GM12878 (cell line): ENCODE data around the gene HOMER2. TPM values are rescaled to one million over a fixed set of nuclear protein-coding genes. Genes with fewer than 3 reads are reported as not detected.

Experiments
- ATAC-seq: fragments of 200-7000 bp; cut with Tn5 transposase; 3 replicates; pipeline ENCODE4 v1.9.1; 2020; ENCODE audit warnings: mild to moderate bottlenecking, moderate library complexity
- BruUV-seq: library from RNA; stranded (reverse); fragments of 400-500 nt; replicated peaks from 2 replicates; lab custom pipeline; 2021; lab: Mats Ljungman, UMichigan
- CTCF ChIA-PET: fragments of 300-600 bp; sonication (Branson Sonifier 250); formaldehyde crosslinking; extraction: SDS; loops from one replicate; lab custom pipeline; 2021; ENCODE audit warnings: inconsistent platforms; lab: Yijun Ruan, JAX
- POLR2A ChIA-PET: fragments of 350-600 bp; formaldehyde crosslinking; extraction: SDS; loops from one replicate; lab custom pipeline; 2021; ENCODE audit warnings: inconsistent platforms; lab: Charles Lee
- RAD21 ChIA-PET: fragments of 300-600 bp; sonication (Branson Sonifier 250); formaldehyde crosslinking; loops from one replicate; lab custom pipeline; 2023; ENCODE audit warnings: antibody characterized with exemption; ENCODE audit not compliant: unreplicated experiment; lab: Charles Lee
- SMC1A ChIA-PET: fragments of 300-600 bp; sonication (Branson Sonifier 250); formaldehyde crosslinking; loops from one replicate; lab custom pipeline; 2023; ENCODE audit not compliant: unreplicated experiment, uncharacterized antibody; lab: Charles Lee
- DNase-seq: peaks from one replicate; pipeline ENCODE4 v3.0.0-alpha.2; 2011; ENCODE audit warnings: low read depth, low spot score
- FAIRE-seq: peaks from 3 replicates; lab custom pipeline; 2011; peaks lifted over from hg19 to GRCh38; lab: Jason Lieb, UNC
- H2AFZ ChIP-seq: 2 replicates; pipeline ENCODE4 v1.6.0; 2011; ENCODE audit warnings: low read depth, low read length, control low read depth; ENCODE audit not compliant: control insufficient read depth
- H3K27ac ChIP-seq: 2 replicates; pipeline ENCODE4 v1.5.1; 2011; ENCODE audit warnings: control low read depth; ENCODE audit not compliant: control insufficient read depth, insufficient read depth
- H3K27me3 ChIP-seq, 2 experiments: replicated peaks in 1 of 2; 2 replicates each; pipeline versions ENCODE4 v1.6.0 to v1.6.1; 2011; ENCODE audit warnings: low read length in 1 of 2; ENCODE audit not compliant: control insufficient read depth in 2 of 2, insufficient read depth in 2 of 2
- H3K36me3 ChIP-seq, 2 experiments: 2 replicates each; pipeline ENCODE4 v1.5.1; 2011; ENCODE audit warnings: low read length in 1 of 2; ENCODE audit not compliant: control insufficient read depth in 2 of 2, insufficient read depth in 2 of 2
- H3K4me1 ChIP-seq: 2 replicates; pipeline ENCODE4 v1.6.1; 2011; ENCODE audit warnings: mild to moderate bottlenecking, low read length, moderate library complexity, mixed read lengths; ENCODE audit not compliant: control insufficient read depth, insufficient read depth
- H3K4me2 ChIP-seq: 2 replicates; pipeline ENCODE4 v1.6.0; 2011; ENCODE audit warnings: control low read depth; ENCODE audit not compliant: control insufficient read depth, insufficient read depth
- H3K4me3 ChIP-seq: fragments of 200-600 bp; sonication (generic); 2 replicates; pipeline ENCODE4 v1.5.1; 2016
- H3K79me2 ChIP-seq: 2 replicates; pipeline ENCODE4 v1.6.0; 2011; ENCODE audit warnings: low read length; ENCODE audit not compliant: control insufficient read depth, insufficient read depth
- H3K9ac ChIP-seq: 2 replicates; pipeline ENCODE4 v1.8.0; 2011; ENCODE audit warnings: low read length, control low read depth, mixed read lengths; ENCODE audit not compliant: control insufficient read depth, insufficient read depth
- H3K9me3 ChIP-seq: replicated peaks from 3 replicates; pipeline ENCODE4 v1.5.1; 2011; ENCODE audit warnings: mild to moderate bottlenecking, low read length; ENCODE audit not compliant: control insufficient read depth, insufficient read depth
- H4K20me1 ChIP-seq: 2 replicates; pipeline ENCODE4 v1.6.0; 2011; ENCODE audit not compliant: control insufficient read depth, insufficient read depth
- HDGF ChIP-seq: fragments of 450-650 bp; IDR thresholded peaks from 2 replicates; pipeline ENCODE4 v1.6.1; 2016; ENCODE audit warnings: antibody characterized with exemption
- KDM1A ChIP-seq: fragments of 200-600 bp; sonication (generic); IDR thresholded peaks from 2 replicates; pipeline ENCODE4 v1.6.1; 2016; ENCODE audit warnings: borderline replicate concordance
- MTA3 ChIP-seq: IDR thresholded peaks from 2 replicates; pipeline ENCODE4 v1.6.1; 2012; ENCODE audit warnings: low read length, inconsistent platforms, borderline replicate concordance
- NFIC ChIP-seq: IDR thresholded peaks from 2 replicates; pipeline ENCODE4 v1.6.1; 2012; ENCODE audit warnings: low read depth, mild to moderate bottlenecking, inconsistent platforms, low read length, moderate library complexity
- NFYA ChIP-seq: IDR thresholded peaks from 2 replicates; pipeline ENCODE4 v1.6.1; 2011; ENCODE audit warnings: low read depth, mild to moderate bottlenecking, low read length, improper control_type of control experiment, borderline replicate concordance
- NR2F1 ChIP-seq: fragments of 450-650 bp; conservative IDR thresholded peaks from 2 replicates; pipeline ENCODE4 v1.6.1; 2017; ENCODE audit warnings: mild to moderate bottlenecking
- PAX5 ChIP-seq: IDR thresholded peaks from 2 replicates; pipeline ENCODE4 v1.6.1; 2011; ENCODE audit warnings: low read depth, low read length, borderline replicate concordance
- POLR2AphosphoS2 ChIP-seq: IDR thresholded peaks from 2 replicates; pipeline ENCODE4 v1.6.1; 2011; ENCODE audit warnings: low read depth, mild to moderate bottlenecking, low read length, improper control_type of control experiment, moderate library complexity
- POU2F2 ChIP-seq: IDR thresholded peaks from 3 replicates; pipeline ENCODE4 v1.6.1; 2011; ENCODE audit warnings: low read depth, mild to moderate bottlenecking, low read length, borderline replicate concordance
- RB1 ChIP-seq: fragments of 450-650 bp; formaldehyde crosslinking; IDR thresholded peaks from 2 replicates; pipeline ENCODE4 v1.6.1; 2017; ENCODE audit warnings: mild to moderate bottlenecking, borderline replicate concordance
- SMARCA5 ChIP-seq: fragments of 450-650 bp; IDR thresholded peaks from 2 replicates; pipeline ENCODE4 v1.6.1; 2017; ENCODE audit warnings: mild to moderate bottlenecking
- SP1 ChIP-seq: IDR thresholded peaks from one replicate; pipeline ENCODE4 v1.6.1; 2011; ENCODE audit warnings: low read depth, low read length
- SREBF2 ChIP-seq: IDR thresholded peaks from 2 replicates; pipeline ENCODE4 v1.6.1; 2012; ENCODE audit warnings: mild to moderate bottlenecking, low read length
- ZNF217 ChIP-seq: fragments of 450-650 bp; IDR thresholded peaks from 2 replicates; pipeline ENCODE4 v1.6.1; 2017; ENCODE audit warnings: antibody characterized with exemption, mild to moderate bottlenecking
- ZNF384 ChIP-seq: IDR thresholded peaks from 2 replicates; pipeline ENCODE4 v1.6.1; 2012; ENCODE audit warnings: low read depth, mild to moderate bottlenecking, low read length, improper control_type of control experiment, borderline replicate concordance
- WGBS: methylation state at CpG from one replicate; pipeline ENCODE4 v1.1.6; 2016; ENCODE audit warnings: low lambda C conversion rate; ENCODE audit not compliant: insufficient replicate concordance, insufficient coverage; ENCODE audit errors: missing lambda C conversion rate; 5-methylcytosine and 5-hydroxymethylcytosine counted together
- in situ Hi-C: fragments of 300-500 bp; cut with MboI; formaldehyde crosslinking; loops from 9 replicates; pipeline ENCODE4 v1.14.3; 2018; ENCODE audit warnings: mixed read lengths
- intact Hi-C: fragments of 100-400 bp; cut with micrococcal nuclease; formaldehyde crosslinking; loops from one replicate; pipeline ENCODE4 v1.14.2; 2022; ENCODE audit not compliant: unreplicated experiment
- polyA plus RNA-seq, 11 experiments: library from polyadenylated mRNA; depleted of rRNA in 4 of 11; unstranded in 6 of 11; stranded (reverse) in 5 of 11; fragments of >200 nt; fragmentation: Nextera tagmentation in 4 of 11; fragmentation: Illumina TruSeq in 1 of 11; extraction: Ambion mirVana in 4 of 11; extraction: Trizol in 1 of 11; gene quantifications; 1 replicate in 1 of 11; 2 replicates in 10 of 11; pipeline versions ENCODE4 v1.2.1 to v1.2.3, GENCODE V29; 2011 to 2016; ENCODE audit warnings: inconsistent platforms in 2 of 11, missing spikeins in 2 of 11, low read depth in 1 of 11
- total RNA-seq, 4 experiments: library from RNA; depleted of rRNA in 3 of 4; stranded (reverse); fragments of >200 nt in 3 of 4; fragmentation: Illumina TruSeq in 1 of 4; extraction: Trizol in 1 of 4; gene quantifications; 2 replicates each; pipeline versions ENCODE4 v1.2.1 to v1.2.3, GENCODE V29; 2013 to 2021
- TF ChIP-seq, protein P1 (sequence below), 3 experiments: IDR thresholded peaks in 2 of 3; conservative IDR thresholded peaks in 1 of 3; 2 replicates each; pipeline ENCODE4 v1.5.1; 2011; ENCODE audit warnings: low read depth in 3 of 3, low read length in 3 of 3, mild to moderate bottlenecking in 3 of 3, control low read depth in 2 of 3, moderate library complexity in 2 of 3, inconsistent platforms in 1 of 3, mixed read lengths in 1 of 3; ENCODE audit not compliant: control insufficient read depth in 2 of 3, insufficient read depth in 1 of 3; ENCODE audit errors: extremely low read depth in 1 of 3
- TF ChIP-seq, protein P2 (sequence below): fragments of 450-650 bp; IDR thresholded peaks from 2 replicates; pipeline ENCODE4 v1.6.1; 2016; ENCODE audit warnings: mild to moderate bottlenecking, moderate library complexity, borderline replicate concordance

The HOMER2 gene
- total and polyA plus RNA-seq, 10 of the 15 experiments (the other 5 are each of a cell fraction or from before 2014, with no cell fraction given): 0.60 to 5.0 (median 1.8) TPM

GRCh38 chr15:82936966-82937711 lies 15.4 kb downstream of the HOMER2 start:
- WGBS: 49% methylated on average over 4 of the region's 4 CpGs
- H3K36me3 ChIP-seq: no peaks in the 10 kb centered on the region
- in situ Hi-C loops: no loop called here
- no peak for ATAC-seq
- no peaks in the 10 kb centered on the region for H3K9me3 ChIP-seq
- intact Hi-C loops: no loop called here
- H3K79me2 ChIP-seq: no peaks in the 10 kb centered on the region
- no peaks in the 10 kb centered on the region for H4K20me1 ChIP-seq
- no peaks in the 10 kb centered on the region for H3K4me1 ChIP-seq
- H3K27ac ChIP-seq: no peak overlapping the region
- H3K9ac ChIP-seq: no peak overlapping the region
- BruUV-seq: no TSS peak
- H3K4me3 ChIP-seq: no peak overlapping the region
- no peak overlapping the region for H3K4me2 ChIP-seq
- FAIRE-seq: no peak
- POLR2A ChIA-PET: no interaction called here
- DNase-seq: no peak
- H3K27me3 ChIP-seq: peaks cover 0 to 1% of the 10 kb centered on the region in 2 experiments; a peak in 2 of 4 replicates
- CTCF ChIA-PET: no interaction called here
- RAD21 ChIA-PET: no interaction called here
- H2AFZ ChIP-seq: no peak overlapping the region
- no peak for TF ChIP-seq MTA3
- TF ChIP-seq ZNF217: no peak
- no peak for TF ChIP-seq RB1
- TF ChIP-seq KDM1A: no peak
- no peak for TF ChIP-seq POU2F2
- TF ChIP-seq SMARCA5: no peak
- no peak for TF ChIP-seq PAX5
- TF ChIP-seq SP1: no peak
- TF ChIP-seq, protein P1, sequence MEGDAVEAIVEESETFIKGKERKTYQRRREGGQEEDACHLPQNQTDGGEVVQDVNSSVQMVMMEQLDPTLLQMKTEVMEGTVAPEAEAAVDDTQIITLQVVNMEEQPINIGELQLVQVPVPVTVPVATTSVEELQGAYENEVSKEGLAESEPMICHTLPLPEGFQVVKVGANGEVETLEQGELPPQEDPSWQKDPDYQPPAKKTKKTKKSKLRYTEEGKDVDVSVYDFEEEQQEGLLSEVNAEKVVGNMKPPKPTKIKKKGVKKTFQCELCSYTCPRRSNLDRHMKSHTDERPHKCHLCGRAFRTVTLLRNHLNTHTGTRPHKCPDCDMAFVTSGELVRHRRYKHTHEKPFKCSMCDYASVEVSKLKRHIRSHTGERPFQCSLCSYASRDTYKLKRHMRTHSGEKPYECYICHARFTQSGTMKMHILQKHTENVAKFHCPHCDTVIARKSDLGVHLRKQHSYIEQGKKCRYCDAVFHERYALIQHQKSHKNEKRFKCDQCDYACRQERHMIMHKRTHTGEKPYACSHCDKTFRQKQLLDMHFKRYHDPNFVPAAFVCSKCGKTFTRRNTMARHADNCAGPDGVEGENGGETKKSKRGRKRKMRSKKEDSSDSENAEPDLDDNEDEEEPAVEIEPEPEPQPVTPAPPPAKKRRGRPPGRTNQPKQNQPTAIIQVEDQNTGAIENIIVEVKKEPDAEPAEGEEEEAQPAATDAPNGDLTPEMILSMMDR (IDR thresholded peaks at IDR 0.05 in 2 of 3, conservative IDR thresholded peaks at IDR 0.05 in 1 of 3; ENCODE audit: control insufficient read depth in 2 of 3, extremely low read depth in 1 of 3, insufficient read depth in 1 of 3, low read depth in 3 of 3, low read length in 3 of 3): no peak
- TF ChIP-seq NFIC: no peak
- TF ChIP-seq NR2F1: no peak
- no peak for TF ChIP-seq NFYA
- TF ChIP-seq ZNF384: no peak
- no peak for TF ChIP-seq SREBF2
- TF ChIP-seq POLR2AphosphoS2: no peak
- TF ChIP-seq, protein P2, sequence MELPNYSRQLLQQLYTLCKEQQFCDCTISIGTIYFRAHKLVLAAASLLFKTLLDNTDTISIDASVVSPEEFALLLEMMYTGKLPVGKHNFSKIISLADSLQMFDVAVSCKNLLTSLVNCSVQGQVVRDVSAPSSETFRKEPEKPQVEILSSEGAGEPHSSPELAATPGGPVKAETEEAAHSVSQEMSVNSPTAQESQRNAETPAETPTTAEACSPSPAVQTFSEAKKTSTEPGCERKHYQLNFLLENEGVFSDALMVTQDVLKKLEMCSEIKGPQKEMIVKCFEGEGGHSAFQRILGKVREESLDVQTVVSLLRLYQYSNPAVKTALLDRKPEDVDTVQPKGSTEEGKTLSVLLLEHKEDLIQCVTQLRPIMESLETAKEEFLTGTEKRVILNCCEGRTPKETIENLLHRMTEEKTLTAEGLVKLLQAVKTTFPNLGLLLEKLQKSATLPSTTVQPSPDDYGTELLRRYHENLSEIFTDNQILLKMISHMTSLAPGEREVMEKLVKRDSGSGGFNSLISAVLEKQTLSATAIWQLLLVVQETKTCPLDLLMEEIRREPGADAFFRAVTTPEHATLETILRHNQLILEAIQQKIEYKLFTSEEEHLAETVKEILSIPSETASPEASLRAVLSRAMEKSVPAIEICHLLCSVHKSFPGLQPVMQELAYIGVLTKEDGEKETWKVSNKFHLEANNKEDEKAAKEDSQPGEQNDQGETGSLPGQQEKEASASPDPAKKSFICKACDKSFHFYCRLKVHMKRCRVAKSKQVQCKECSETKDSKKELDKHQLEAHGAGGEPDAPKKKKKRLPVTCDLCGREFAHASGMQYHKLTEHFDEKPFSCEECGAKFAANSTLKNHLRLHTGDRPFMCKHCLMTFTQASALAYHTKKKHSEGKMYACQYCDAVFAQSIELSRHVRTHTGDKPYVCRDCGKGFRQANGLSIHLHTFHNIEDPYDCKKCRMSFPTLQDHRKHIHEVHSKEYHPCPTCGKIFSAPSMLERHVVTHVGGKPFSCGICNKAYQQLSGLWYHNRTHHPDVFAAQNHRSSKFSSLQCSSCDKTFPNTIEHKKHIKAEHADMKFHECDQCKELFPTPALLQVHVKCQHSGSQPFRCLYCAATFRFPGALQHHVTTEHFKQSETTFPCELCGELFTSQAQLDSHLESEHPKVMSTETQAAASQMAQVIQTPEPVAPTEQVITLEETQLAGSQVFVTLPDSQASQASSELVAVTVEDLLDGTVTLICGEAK: no peak
- TF ChIP-seq HDGF: no peak
- SMC1A ChIA-PET: no interaction called here
